B cell (primary cell): ENCODE data around the gene MYH1. TPM values are rescaled to one million over a fixed set of nuclear protein-coding genes. Genes with fewer than 3 reads are reported as not detected.
"Not testable (repeated sequence)": the region's sequence is repeated elsewhere in the genome, so short reads cannot be mapped to it uniquely, and the experiment has no call there.

Experiments used
- ATAC-seq: fragments of 200-7000 bp; cut with Tn5 transposase; one replicate; pipeline ENCODE4 v1.10.0; 2021; ENCODE audit warnings: low read depth, mild to moderate bottlenecking, moderate number of reproducible peaks, moderate library complexity
- CTCF ChIA-PET: fragments of 350-600 bp; sonication (Branson Sonifier 250); formaldehyde crosslinking; loops from one replicate; lab custom pipeline; 2021; ENCODE audit warnings: antibody characterized with exemption, inconsistent platforms; lab: Charles Lee
- POLR2A ChIA-PET: fragments of 350-600 bp; sonication (Branson Sonifier 250); formaldehyde crosslinking; loops from one replicate; lab custom pipeline; 2021; ENCODE audit warnings: antibody characterized with exemption; lab: Charles Lee
- DNase-seq: peaks from one replicate; pipeline ENCODE4 v3.0.0; 2013
- H2AFZ ChIP-seq: 2 replicates; pipeline ENCODE4 v1.6.1; 2012; ENCODE audit warnings: mild to moderate bottlenecking, low read depth, low read length; ENCODE audit not compliant: insufficient read depth, poor library complexity, severe bottlenecking
- H3K27ac ChIP-seq, 2 donors: 1 replicate in 1 of 2; 2 replicates in 1 of 2; pipeline ENCODE4 v1.5.1; 2012 to 2013; ENCODE audit warnings: low read length in 2 of 2, mild to moderate bottlenecking in 2 of 2, moderate library complexity in 1 of 2
- H3K27me3 ChIP-seq, 4 experiments: fragments of 200-600 bp in 1 of 4; sonication (generic) in 1 of 4; replicated peaks in 1 of 4; 1 replicate in 2 of 4; 2 replicates in 2 of 4; pipeline versions ENCODE4 v1.6.1 to v1.7.0; 2013 to 2016; ENCODE audit warnings: low read length in 3 of 4, mild to moderate bottlenecking in 2 of 4, mixed read lengths in 1 of 4, moderate library complexity in 1 of 4; ENCODE audit not compliant: insufficient read depth in 4 of 4, control insufficient read depth in 3 of 4; ENCODE audit errors: control extremely low read depth in 1 of 4
- H3K36me3 ChIP-seq, 2 experiments: replicated peaks in 1 of 2; 1 replicate in 1 of 2; 2 replicates in 1 of 2; pipeline versions ENCODE4 v1.6.1 to v1.7.1; 2013; ENCODE audit warnings: low read length in 1 of 2; ENCODE audit not compliant: insufficient read depth in 2 of 2, control insufficient read depth in 1 of 2; ENCODE audit errors: control extremely low read depth in 1 of 2, extremely low read depth in 1 of 2
- H3K4me1 ChIP-seq, 2 donors: fragments of 200-600 bp in 1 of 2; sonication (generic) in 1 of 2; 1 replicate in 1 of 2; 2 replicates in 1 of 2; pipeline versions ENCODE4 v1.5.1 to v1.6.1; 2013 to 2017; ENCODE audit warnings: low read length in 2 of 2; ENCODE audit not compliant: control insufficient read depth in 2 of 2, insufficient read depth in 2 of 2
- H3K4me2 ChIP-seq: replicated peaks from 2 replicates; pipeline ENCODE3; 2012; ENCODE audit warnings: mild to moderate bottlenecking, low read depth, low read length; ENCODE audit not compliant: poor library complexity, severe bottlenecking
- H3K4me3 ChIP-seq, 5 experiments: fragments of 200-600 bp in 1 of 5; sonication (generic) in 1 of 5; 1 replicate in 3 of 5; 2 replicates in 2 of 5; pipeline versions ENCODE4 v1.5.1 to v1.7.0; 2011 to 2016; ENCODE audit warnings: low read length in 4 of 5, mild to moderate bottlenecking in 4 of 5, low read depth in 2 of 5, control low read depth in 1 of 5, moderate library complexity in 1 of 5; ENCODE audit not compliant: insufficient read depth in 1 of 5; ENCODE audit errors: control extremely low read depth in 1 of 5, extremely low read depth in 1 of 5
- H3K79me2 ChIP-seq: fragments of 200-600 bp; sonication (generic); one replicate; pipeline ENCODE4 v1.6.0; 2016; ENCODE audit warnings: low read length; ENCODE audit not compliant: control insufficient read depth, insufficient read depth
- H3K9ac ChIP-seq: fragments of 200-600 bp; sonication (generic); 2 replicates; pipeline ENCODE4 v1.6.1; 2017; ENCODE audit warnings: mild to moderate bottlenecking, low read length, moderate library complexity
- H3K9me3 ChIP-seq, 3 donors: one replicate each; pipeline versions ENCODE4 v1.6.1 to v1.7.1; 2013; ENCODE audit warnings: low read length in 2 of 3; ENCODE audit not compliant: control insufficient read depth in 2 of 3, insufficient read depth in 1 of 3; ENCODE audit errors: control extremely low read depth in 1 of 3
- H4K20me1 ChIP-seq: 2 replicates; pipeline ENCODE4 v1.6.0; 2012; ENCODE audit warnings: mild to moderate bottlenecking, low read length; ENCODE audit not compliant: insufficient read depth, control insufficient read depth, poor library complexity, severe bottlenecking
- H3K27ac Mint-ChIP-seq: one replicate; pipeline ENCODE4 v1.8.0; 2021; ENCODE audit warnings: mixed read lengths
- H3K27me3 Mint-ChIP-seq: one replicate; pipeline ENCODE4 v1.8.0; 2021; ENCODE audit warnings: mixed read lengths
- H3K4me1 Mint-ChIP-seq: one replicate; pipeline ENCODE4 v1.8.0; 2021; ENCODE audit warnings: mixed read lengths
- H3K4me3 Mint-ChIP-seq: one replicate; pipeline ENCODE4 v1.8.0; 2021; ENCODE audit warnings: mixed read lengths
- H3K9me3 Mint-ChIP-seq: one replicate; pipeline ENCODE4 v1.8.0; 2022; ENCODE audit warnings: mixed read lengths; ENCODE audit not compliant: insufficient read depth
- EZH2 ChIP-seq: IDR thresholded peaks from 2 replicates; pipeline ENCODE4 v1.6.1; 2012; ENCODE audit warnings: borderline replicate concordance, low read depth, mild to moderate bottlenecking, moderate library complexity, low read length; ENCODE audit not compliant: insufficient read depth, poor library complexity, severe bottlenecking
- WGBS: methylation state at CpG from one replicate; pipeline ENCODE4 v1.1.5; 2013; ENCODE audit warnings: missing lambda C conversion rate; ENCODE audit not compliant: insufficient coverage; 5-methylcytosine and 5-hydroxymethylcytosine counted together
- intact Hi-C: fragments of 100-400 bp; cut with micrococcal nuclease; formaldehyde crosslinking; loops from one replicate; pipeline ENCODE4 v1.10.0; 2022
- polyA plus RNA-seq: library from polyadenylated mRNA; depleted of rRNA; stranded (reverse); fragments of >200 nt; gene quantifications from 2 replicates; pipeline ENCODE4 v1.2.3, GENCODE V29; 2012
- total RNA-seq, 2 donors: library from RNA; stranded (reverse); fragments of 120-200 nt in 1 of 2; gene quantifications; 1 replicate in 1 of 2; 2 replicates in 1 of 2; pipeline versions ENCODE4 v1.2.3 to v1.2.4, GENCODE V29; 2013 to 2022
- TF ChIP-seq, protein P1 (sequence below): fragments of 200-600 bp; IDR thresholded peaks from one replicate; pipeline ENCODE4 v1.8.0; 2022; ENCODE audit warnings: antibody characterized with exemption, mild to moderate bottlenecking

Gene MYH1
- total and polyA plus RNA-seq, 2 donors (not counting 1 experiment from before 2014, with no cell fraction given): not detected

DNA sequence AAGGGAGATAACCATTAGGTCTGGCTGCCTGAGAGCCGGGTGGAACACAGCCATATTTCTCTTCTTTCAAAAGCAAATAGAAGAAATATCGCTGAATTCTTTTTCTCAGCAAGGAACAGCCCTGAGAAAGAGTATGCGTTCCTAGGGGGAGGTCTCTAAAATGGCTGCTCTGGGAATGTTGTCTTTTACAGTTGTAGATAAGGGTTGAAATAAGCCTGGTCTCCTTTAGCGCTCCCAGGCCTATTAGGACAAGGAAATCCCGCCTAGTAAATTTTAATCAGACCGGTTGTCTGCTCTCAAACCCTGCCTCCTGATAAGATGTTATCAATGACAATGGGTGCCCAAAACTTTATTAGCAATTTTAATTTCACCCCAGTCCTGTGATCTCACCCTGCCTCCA is 22.8 kb upstream of the MYH1 start:
- H3K36me3 ChIP-seq, intact Hi-C loops, H3K79me2 ChIP-seq, H3K27ac ChIP-seq, POLR2A ChIA-PET, H3K4me1 ChIP-seq, H3K4me1 Mint-ChIP-seq, DNase-seq, H2AFZ ChIP-seq, H3K4me2 ChIP-seq, H3K9me3 ChIP-seq, H3K9ac ChIP-seq, H3K27ac Mint-ChIP-seq, H3K4me3 ChIP-seq, CTCF ChIA-PET, H3K27me3 ChIP-seq, H3K4me3 Mint-ChIP-seq, H4K20me1 ChIP-seq, ATAC-seq, H3K9me3 Mint-ChIP-seq, H3K27me3 Mint-ChIP-seq: not testable (repeated sequence)
- 85% methylated on average over 3 of the region's 6 CpGs for WGBS

DNA sequence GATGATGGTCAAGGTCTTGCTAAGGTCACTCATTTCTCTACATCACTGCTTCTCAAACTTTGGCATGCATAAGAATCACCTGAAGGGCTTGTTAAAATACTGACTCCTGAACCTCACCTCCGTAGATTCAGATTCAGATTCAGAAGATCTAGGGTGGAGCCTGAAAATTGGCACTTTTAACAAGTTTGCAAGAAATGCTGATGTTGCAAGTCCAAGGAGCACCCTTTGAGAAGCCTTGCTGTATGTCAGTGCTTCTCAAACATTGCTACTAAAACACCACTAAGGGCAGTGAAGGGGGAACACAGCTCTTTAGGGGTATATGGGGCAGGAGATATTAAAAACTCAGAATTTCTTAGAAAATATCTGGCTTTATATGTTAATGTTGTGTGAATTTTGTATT is 13.7 kb upstream of the MYH1 start:
- H3K4me1 Mint-ChIP-seq: no peaks in the 10 kb centered on the region
- Histone ChIP-seq H3K9me3 (no peaks in the 10 kb centered on the region), H3K27ac (no peak overlapping the region), H4K20me1 (no peaks in the 10 kb centered on the region), H3K4me1 (no peaks in the 10 kb centered on the region), H3K79me2 (no peaks in the 10 kb centered on the region), H3K36me3 (no peaks in the 10 kb centered on the region), H3K4me2 (no peak overlapping the region), H3K4me3 (no peak overlapping the region), H3K27me3 (peaks cover 0 to 3% (median 0%) of the 10 kb centered on the region in 4 experiments), H3K9ac (no peak overlapping the region), H2AFZ (no peak overlapping the region)
- ChIA-PET POLR2A (no interaction called here), CTCF (no interaction called here)
- no peak overlapping the region for H3K27ac Mint-ChIP-seq
- no peak overlapping the region for H3K4me3 Mint-ChIP-seq
- peaks cover 7% of the 10 kb centered on the region for H3K27me3 Mint-ChIP-seq
- DNase-seq: no peak
- intact Hi-C loops: no loop called here
- H3K9me3 Mint-ChIP-seq: no peaks in the 10 kb centered on the region
- TF ChIP-seq EZH2: no peak
- TF ChIP-seq, protein P1, sequence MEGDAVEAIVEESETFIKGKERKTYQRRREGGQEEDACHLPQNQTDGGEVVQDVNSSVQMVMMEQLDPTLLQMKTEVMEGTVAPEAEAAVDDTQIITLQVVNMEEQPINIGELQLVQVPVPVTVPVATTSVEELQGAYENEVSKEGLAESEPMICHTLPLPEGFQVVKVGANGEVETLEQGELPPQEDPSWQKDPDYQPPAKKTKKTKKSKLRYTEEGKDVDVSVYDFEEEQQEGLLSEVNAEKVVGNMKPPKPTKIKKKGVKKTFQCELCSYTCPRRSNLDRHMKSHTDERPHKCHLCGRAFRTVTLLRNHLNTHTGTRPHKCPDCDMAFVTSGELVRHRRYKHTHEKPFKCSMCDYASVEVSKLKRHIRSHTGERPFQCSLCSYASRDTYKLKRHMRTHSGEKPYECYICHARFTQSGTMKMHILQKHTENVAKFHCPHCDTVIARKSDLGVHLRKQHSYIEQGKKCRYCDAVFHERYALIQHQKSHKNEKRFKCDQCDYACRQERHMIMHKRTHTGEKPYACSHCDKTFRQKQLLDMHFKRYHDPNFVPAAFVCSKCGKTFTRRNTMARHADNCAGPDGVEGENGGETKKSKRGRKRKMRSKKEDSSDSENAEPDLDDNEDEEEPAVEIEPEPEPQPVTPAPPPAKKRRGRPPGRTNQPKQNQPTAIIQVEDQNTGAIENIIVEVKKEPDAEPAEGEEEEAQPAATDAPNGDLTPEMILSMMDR: no peak
- WGBS: no CpG with 5 or more reads among the region's 1 CpG
- ATAC-seq: no peak
